Measurements from ENCODE around the gene CNTF. TPM values are rescaled to one million over a fixed set of nuclear protein-coding genes. Genes with fewer than 3 reads are reported as not detected.

Gene CNTF
- total RNA-seq, 2 donors from 2014 or later = 4.7 to 5.3 TPM

- DNase-seq (ENCODE audit: low spot score) (no peak), ATAC-seq (ENCODE audit: insufficient number of reproducible peaks, low FRiP score, low read depth) (no peak)
- Histone ChIP-seq H3K27me3 (replicated peaks; ENCODE audit: insufficient read depth) (no peaks in the 10 kb centered on the region), H3K27ac (no peak overlapping the region), H3K9me3 (no peaks in the 10 kb centered on the region), H3K36me3 (no peaks in the 10 kb centered on the region), H3K4me3 (no peak overlapping the region), H3K4me1 (ENCODE audit: control insufficient read depth in 1 of 2, low read depth in 2 of 2) (no peaks in the 10 kb centered on the region)
- TF ChIP-seq CTCF (IDR thresholded peaks at IDR 0.05) = no peak
Observed at GRCh38 chr11:58636587-58636986, 14.1 kb downstream of the CNTF start.

GRCh38 chr11:58637371-58637770 is 14.9 kb downstream of the CNTF start:
- no peaks in the 10 kb centered on the region for H3K9me3 ChIP-seq
- H3K27me3 ChIP-seq (replicated peaks; ENCODE audit: insufficient read depth) = no peaks in the 10 kb centered on the region
- H3K27ac ChIP-seq = no peak overlapping the region
- H3K4me3 ChIP-seq = no peak overlapping the region
- ATAC-seq (ENCODE audit: insufficient number of reproducible peaks, low FRiP score, low read depth) = no peak
- TF ChIP-seq CTCF (IDR thresholded peaks at IDR 0.05) = no peak
- no peak for DNase-seq (ENCODE audit: low spot score)
- H3K4me1 ChIP-seq (ENCODE audit: control insufficient read depth in 1 of 2, low read depth in 2 of 2) = no peaks in the 10 kb centered on the region
- H3K36me3 ChIP-seq = no peaks in the 10 kb centered on the region

GRCh38 chr11:58639103-58639502 is 16.6 kb downstream of the CNTF start:
- Histone ChIP-seq H3K27ac (no peak overlapping the region), H3K9me3 (no peaks in the 10 kb centered on the region), H3K27me3 (replicated peaks; ENCODE audit: insufficient read depth) (no peaks in the 10 kb centered on the region), H3K36me3 (no peaks in the 10 kb centered on the region), H3K4me3 (no peak overlapping the region), H3K4me1 (ENCODE audit: control insufficient read depth in 1 of 2, low read depth in 2 of 2) (no peaks in the 10 kb centered on the region)
- ATAC-seq (ENCODE audit: insufficient number of reproducible peaks, low FRiP score, low read depth) (no peak), DNase-seq (ENCODE audit: low spot score) (no peak)
- TF ChIP-seq CTCF (IDR thresholded peaks at IDR 0.05) = no peak

GRCh38 chr11:58639669-58640068 is 17.2 kb downstream of the CNTF start:
- Histone ChIP-seq H3K4me3 (no peak overlapping the region), H3K36me3 (no peaks in the 10 kb centered on the region), H3K27ac (no peak overlapping the region), H3K27me3 (replicated peaks; ENCODE audit: insufficient read depth) (no peaks in the 10 kb centered on the region), H3K4me1 (ENCODE audit: control insufficient read depth in 1 of 2, low read depth in 2 of 2) (no peaks in the 10 kb centered on the region), H3K9me3 (no peaks in the 10 kb centered on the region)
- no peak for ATAC-seq (ENCODE audit: insufficient number of reproducible peaks, low FRiP score, low read depth)
- no peak for DNase-seq (ENCODE audit: low spot score)
- TF ChIP-seq CTCF (IDR thresholded peaks at IDR 0.05) = no peak

GRCh38 chr11:58640386-58641023 is 18.0 kb downstream of the CNTF start:
- no peak for TF ChIP-seq CTCF (IDR thresholded peaks at IDR 0.05)
- Histone ChIP-seq H3K4me1 (ENCODE audit: control insufficient read depth in 1 of 2, low read depth in 2 of 2) (no peaks in the 10 kb centered on the region), H3K4me3 (no peak overlapping the region), H3K27me3 (replicated peaks; ENCODE audit: insufficient read depth) (no peaks in the 10 kb centered on the region), H3K9me3 (no peaks in the 10 kb centered on the region), H3K36me3 (no peaks in the 10 kb centered on the region), H3K27ac (no peak overlapping the region)
- ATAC-seq (ENCODE audit: insufficient number of reproducible peaks, low FRiP score, low read depth) (no peak), DNase-seq (ENCODE audit: low spot score) (no peak)

Measured in thoracic aorta (tissue), 2 donors.